Measurements from ENCODE around the gene GOLGA7B. TPM values are rescaled to one million over a fixed set of nuclear protein-coding genes. Genes with fewer than 3 reads are reported as not detected.

Gene GOLGA7B
- total RNA-seq, 4 donors from 2014 or later, result 12.0 to 27.9 (median 19.4) TPM

DNA sequence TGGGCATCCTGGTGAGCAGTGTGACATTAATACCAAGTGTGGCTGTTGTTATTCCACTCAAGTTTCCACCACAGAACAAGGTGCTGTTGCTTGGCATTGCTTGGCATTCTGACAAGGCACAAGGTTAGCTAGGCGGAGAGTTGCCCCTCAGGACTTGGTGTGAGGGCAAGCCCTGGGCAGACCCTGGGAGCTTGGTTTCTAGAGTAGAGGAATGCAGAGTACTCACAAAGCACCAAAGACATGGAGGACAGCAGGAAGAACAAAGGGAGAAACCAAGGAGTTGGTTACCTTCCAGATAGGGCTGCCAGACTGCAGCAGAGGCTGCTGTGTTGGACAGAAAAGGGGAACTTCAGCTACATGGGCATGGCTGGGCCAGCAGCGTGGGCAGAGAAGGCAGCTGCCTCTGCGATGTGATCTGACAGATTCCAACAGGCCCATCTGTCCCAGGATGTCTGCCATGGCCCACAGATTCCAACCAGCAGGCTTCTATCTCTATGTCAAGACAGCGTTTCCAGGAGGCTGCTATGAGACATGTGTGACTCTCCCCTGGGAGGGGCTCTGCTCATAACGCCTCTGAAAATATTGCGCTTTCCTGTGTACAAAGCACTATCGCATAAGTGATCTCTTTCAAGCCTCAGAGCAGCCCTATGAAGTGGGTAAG lies 1.8 kb downstream of the GOLGA7B start:
- Histone ChIP-seq H3K27me3 (peaks cover 30% of the 10 kb centered on the region), H3K4me3 (peak overlapping the region; percentile 72), H3K36me3 (no peaks in the 10 kb centered on the region), H3K27ac (peak overlapping the region; percentile 77), H3K9me3 (no peaks in the 10 kb centered on the region), H3K4me1 (peaks cover 31% of the 10 kb centered on the region)
- no peak for DNase-seq (ENCODE audit: low spot score in 2 of 2)
- TF ChIP-seq CTCF (IDR thresholded peaks at IDR 0.05) (peak in 1 of 2 donors; percentile 6), POLR2A (IDR thresholded peaks at IDR 0.05) (no peak)
- 34% methylated on average over 7 of the region's 7 CpGs for WGBS

DNA sequence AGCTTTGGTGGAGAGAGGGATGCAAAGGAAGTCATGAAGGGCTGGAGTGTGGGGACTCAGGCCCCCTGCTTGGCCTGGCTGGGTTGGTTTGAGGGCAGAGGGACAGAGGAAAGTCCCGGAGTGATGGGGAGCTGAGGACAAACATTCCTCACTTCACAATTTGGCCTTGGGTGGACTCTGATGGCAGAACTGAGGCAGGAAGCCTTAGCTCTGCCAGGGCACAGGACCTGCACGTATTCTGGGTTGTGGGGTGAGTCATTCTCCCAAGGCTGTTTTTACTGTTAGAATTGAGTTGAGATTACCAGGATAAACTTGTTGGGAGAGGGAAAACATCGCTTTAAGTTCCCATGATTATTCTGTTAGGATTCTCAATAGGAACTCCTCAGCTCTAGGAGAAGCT lies 2.6 kb downstream of the GOLGA7B start:
- Histone ChIP-seq H3K9me3 (no peaks in the 10 kb centered on the region), H3K27ac (peak overlapping the region; percentile 77), H3K4me1 (peaks cover 31% of the 10 kb centered on the region), H3K4me3 (no peak overlapping the region), H3K36me3 (no peaks in the 10 kb centered on the region), H3K27me3 (peaks cover 30% of the 10 kb centered on the region)
- 32% methylated on average over 3 of the region's 3 CpGs for WGBS
- TF ChIP-seq EP300 (IDR thresholded peaks at IDR 0.05) (no peak), POLR2AphosphoS5 (IDR thresholded peaks at IDR 0.05) (no peak), CTCF (IDR thresholded peaks at IDR 0.05) (no peak), POLR2A (IDR thresholded peaks at IDR 0.05) (no peak)
- DNase-seq (ENCODE audit: low spot score in 2 of 2), result no peak

GRCh38 chr10:97852840-97853405 lies 3.3 kb downstream of the GOLGA7B start:
- peak overlapping the region; percentile 77 for H3K27ac ChIP-seq
- no peaks in the 10 kb centered on the region for H3K9me3 ChIP-seq
- no peak for DNase-seq (ENCODE audit: low spot score in 2 of 2)
- no peaks in the 10 kb centered on the region for H3K36me3 ChIP-seq
- H3K4me3 ChIP-seq, result no peak overlapping the region
- peaks cover 31% of the 10 kb centered on the region for H3K4me1 ChIP-seq
- peaks cover 30% of the 10 kb centered on the region for H3K27me3 ChIP-seq
- WGBS, result 60% methylated on average over 4 of the region's 4 CpGs
- TF ChIP-seq POLR2AphosphoS5 (IDR thresholded peaks at IDR 0.05) (no peak), EP300 (IDR thresholded peaks at IDR 0.05) (no peak), POLR2A (IDR thresholded peaks at IDR 0.05) (no peak), CTCF (IDR thresholded peaks at IDR 0.05) (no peak)

DNA sequence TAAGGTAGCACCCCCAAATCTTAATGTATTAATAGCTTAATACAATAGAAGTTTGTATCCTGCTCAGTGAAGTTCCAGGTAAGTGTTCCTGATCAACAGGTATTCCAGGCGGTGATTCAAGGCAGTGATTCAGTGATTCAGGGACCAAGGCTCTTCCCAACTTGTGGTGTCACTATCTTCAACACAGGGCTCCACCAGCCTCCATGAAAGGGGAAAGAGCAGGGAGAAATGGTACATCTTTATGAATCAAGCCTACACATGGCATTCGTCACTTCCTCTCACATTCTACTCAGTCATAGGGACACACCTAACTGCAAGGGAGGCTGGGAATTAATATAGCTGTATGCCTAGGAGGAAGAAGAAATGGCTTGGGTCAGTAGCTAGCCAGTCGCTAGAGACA lies 5.1 kb downstream of the GOLGA7B start:
- peaks cover 30% of the 10 kb centered on the region for H3K27me3 ChIP-seq
- 83% methylated on average over 3 of the region's 3 CpGs for WGBS
- H3K9me3 ChIP-seq, result no peaks in the 10 kb centered on the region
- no peak for DNase-seq (ENCODE audit: low spot score in 2 of 2)
- peaks cover 22% of the 10 kb centered on the region for H3K4me1 ChIP-seq
- no peak overlapping the region for H3K4me3 ChIP-seq
- TF ChIP-seq EP300 (IDR thresholded peaks at IDR 0.05) (no peak), POLR2A (IDR thresholded peaks at IDR 0.05) (no peak), POLR2AphosphoS5 (IDR thresholded peaks at IDR 0.05) (no peak), CTCF (IDR thresholded peaks at IDR 0.05) (no peak)
- H3K36me3 ChIP-seq, result no peaks in the 10 kb centered on the region
- no peak overlapping the region for H3K27ac ChIP-seq

DNA sequence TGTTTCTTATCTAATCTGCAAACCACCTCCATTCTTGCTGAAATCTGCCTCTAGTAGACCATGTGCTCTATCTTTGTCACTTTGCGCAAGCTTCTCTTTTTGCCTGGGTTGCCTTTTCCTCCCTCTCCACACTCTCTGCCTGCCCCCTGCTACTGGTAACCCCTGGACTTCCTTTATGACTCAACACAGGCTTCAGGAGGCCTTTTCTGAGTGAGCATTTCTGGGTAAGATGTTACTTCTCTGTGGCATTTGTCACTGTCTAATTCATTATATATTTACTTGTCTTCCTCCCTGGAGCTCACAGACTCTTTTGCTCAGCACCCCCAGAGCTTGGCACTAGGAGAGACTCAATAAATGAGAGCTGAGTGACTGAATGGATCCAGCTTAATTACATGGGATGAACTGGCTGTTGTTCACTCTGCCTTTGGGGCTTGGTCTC lies 8.4 kb downstream of the GOLGA7B start:
- H3K9me3 ChIP-seq, result no peaks in the 10 kb centered on the region
- peaks cover 9% of the 10 kb centered on the region for H3K4me1 ChIP-seq
- H3K4me3 ChIP-seq, result no peak overlapping the region
- no peak overlapping the region for H3K27ac ChIP-seq
- no peak for DNase-seq (ENCODE audit: low spot score in 2 of 2)
- no peaks in the 10 kb centered on the region for H3K36me3 ChIP-seq
- WGBS, result 71% methylated on average over 1 of the region's 1 CpG
- TF ChIP-seq CTCF (IDR thresholded peaks at IDR 0.05), result no peak
- no peak for TF ChIP-seq POLR2AphosphoS5 (IDR thresholded peaks at IDR 0.05)
- TF ChIP-seq EP300 (IDR thresholded peaks at IDR 0.05), result no peak
- no peak for TF ChIP-seq POLR2A (IDR thresholded peaks at IDR 0.05)
- peaks cover 7% of the 10 kb centered on the region for H3K27me3 ChIP-seq
